ENCODE data around the gene LAMA3. TPM values are rescaled to one million over a fixed set of nuclear protein-coding genes. Genes with fewer than 3 reads are reported as not detected.

Gene LAMA3
- polyA plus RNA-seq, 1 donor from 2014 or later: 3.4 TPM

GRCh38 chr18:23810396-23810795 is 121.1 kb downstream of the LAMA3 start:
- no peak overlapping the region for H3K9ac ChIP-seq (ENCODE audit: low read length)
- TF ChIP-seq SMC3 (conservative IDR thresholded peaks at IDR 0.05; ENCODE audit: poor library complexity) (no peak), REST (IDR thresholded peaks at IDR 0.05; ENCODE audit: borderline replicate concordance) (no peak), EZH2 (IDR thresholded peaks at IDR 0.05; ENCODE audit: borderline replicate concordance, insufficient read depth, low read length, poor library complexity, severe bottlenecking) (no peak), CTCF (IDR thresholded peaks at IDR 0.05; ENCODE audit: poor library complexity, severe bottlenecking) (no peak), MXI1 (conservative IDR thresholded peaks at IDR 0.05; ENCODE audit: poor library complexity, severe bottlenecking) (no peak), TAF1 (IDR thresholded peaks at IDR 0.05; ENCODE audit: low read depth) (no peak), RAD21 (conservative IDR thresholded peaks at IDR 0.05) (no peak), POLR2AphosphoS5 (IDR thresholded peaks at IDR 0.05) (no peak), EP300 (conservative IDR thresholded peaks at IDR 0.05; ENCODE audit: poor library complexity, severe bottlenecking) (no peak)
- H3K9me2 ChIP-seq (ENCODE audit: insufficient read depth, low read length): no peaks in the 10 kb centered on the region
- no peaks in the 10 kb centered on the region for H4K20me1 ChIP-seq (ENCODE audit: insufficient read depth)
- H3K4me3 ChIP-seq (ENCODE audit: low read length): no peak overlapping the region
- no peak overlapping the region for H3K4me2 ChIP-seq (ENCODE audit: low read length)
- H3K79me2 ChIP-seq (replicated peaks; ENCODE audit: insufficient read depth, low read length): no peaks in the 10 kb centered on the region
- H3K36me3 ChIP-seq (ENCODE audit: insufficient read depth, low read length): no peaks in the 10 kb centered on the region
- no peaks in the 10 kb centered on the region for H3F3A ChIP-seq (ENCODE audit: insufficient read depth, low read length, poor library complexity, severe bottlenecking)
- H2AFZ ChIP-seq (ENCODE audit: low read depth, low read length): no peak overlapping the region
- no peak overlapping the region for H3K27ac ChIP-seq (ENCODE audit: low read length)
- H3K27me3 ChIP-seq (ENCODE audit: insufficient read depth, low read depth, low read length): no peaks in the 10 kb centered on the region
- no peaks in the 10 kb centered on the region for H3K9me3 ChIP-seq (ENCODE audit: low read length)

GRCh38 chr18:23811176-23811575 is 121.9 kb downstream of the LAMA3 start:
- no peak overlapping the region for H3K27ac ChIP-seq (ENCODE audit: low read length)
- H3K79me2 ChIP-seq (replicated peaks; ENCODE audit: insufficient read depth, low read length): no peaks in the 10 kb centered on the region
- TF ChIP-seq SMC3 (conservative IDR thresholded peaks at IDR 0.05; ENCODE audit: poor library complexity): no peak
- TF ChIP-seq TAF1 (IDR thresholded peaks at IDR 0.05; ENCODE audit: low read depth): no peak
- no peak for TF ChIP-seq EZH2 (IDR thresholded peaks at IDR 0.05; ENCODE audit: borderline replicate concordance, insufficient read depth, low read length, poor library complexity, severe bottlenecking)
- TF ChIP-seq RAD21 (conservative IDR thresholded peaks at IDR 0.05): no peak
- no peak for TF ChIP-seq MXI1 (conservative IDR thresholded peaks at IDR 0.05; ENCODE audit: poor library complexity, severe bottlenecking)
- no peaks in the 10 kb centered on the region for H4K20me1 ChIP-seq (ENCODE audit: insufficient read depth)
- H2AFZ ChIP-seq (ENCODE audit: low read depth, low read length): no peak overlapping the region
- H3K4me2 ChIP-seq (ENCODE audit: low read length): no peak overlapping the region
- H3K36me3 ChIP-seq (ENCODE audit: insufficient read depth, low read length): no peaks in the 10 kb centered on the region
- no peaks in the 10 kb centered on the region for H3K27me3 ChIP-seq (ENCODE audit: insufficient read depth, low read depth, low read length)
- no peaks in the 10 kb centered on the region for H3K9me2 ChIP-seq (ENCODE audit: insufficient read depth, low read length)
- no peak overlapping the region for H3K9ac ChIP-seq (ENCODE audit: low read length)
- H3K9me3 ChIP-seq (ENCODE audit: low read length): no peaks in the 10 kb centered on the region
- H3K4me3 ChIP-seq (ENCODE audit: low read length): no peak overlapping the region
- H3F3A ChIP-seq (ENCODE audit: insufficient read depth, low read length, poor library complexity, severe bottlenecking): no peaks in the 10 kb centered on the region
